ENCODE data around the gene DRD4.

DNA sequence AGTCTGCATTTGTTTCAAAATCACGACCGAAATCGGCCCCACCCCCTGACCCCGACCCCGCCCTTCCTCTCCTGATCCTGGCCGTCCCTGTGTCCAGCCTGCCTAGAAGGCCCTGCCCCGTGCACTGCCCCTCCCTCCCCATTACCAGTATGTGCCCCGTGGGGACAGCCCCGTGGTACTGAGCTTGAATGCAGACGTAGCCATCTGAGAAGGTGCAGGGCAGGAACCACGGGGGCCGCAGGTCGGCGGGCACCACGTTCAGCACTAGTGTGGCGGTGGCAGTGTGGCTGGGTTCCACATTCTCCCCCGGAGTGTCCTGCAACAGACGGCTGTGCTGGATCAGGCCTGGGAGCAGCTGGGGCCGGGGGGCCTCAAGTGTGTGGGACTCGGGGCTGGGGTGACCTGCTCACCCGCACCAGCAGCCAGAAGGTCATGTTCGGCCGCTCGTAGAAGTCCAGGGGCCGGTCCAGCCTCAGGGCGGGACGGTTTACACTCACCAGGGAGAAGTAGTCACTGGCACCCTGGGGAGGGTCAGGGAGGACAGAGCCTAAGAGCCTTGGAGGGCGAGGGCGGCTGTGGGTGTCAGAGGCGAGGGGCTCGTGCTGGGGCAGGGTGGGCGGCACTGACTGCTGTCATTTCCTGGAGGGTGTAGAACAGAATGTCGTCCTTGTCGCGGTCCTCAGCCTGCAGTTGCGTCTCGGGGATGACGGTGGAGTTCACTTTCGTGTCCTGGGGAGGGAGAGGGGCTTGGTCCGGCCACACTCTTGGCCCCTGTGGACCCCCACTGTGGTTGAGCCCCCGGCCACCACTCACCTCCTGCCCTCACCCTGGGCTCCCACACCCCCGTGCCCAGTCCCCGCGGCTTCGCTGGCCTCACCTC lies 15.9 kb upstream of the DRD4 start:
- no peak for TF ChIP-seq POLR2A (IDR thresholded peaks at IDR 0.05)
- TF ChIP-seq, protein P1, sequence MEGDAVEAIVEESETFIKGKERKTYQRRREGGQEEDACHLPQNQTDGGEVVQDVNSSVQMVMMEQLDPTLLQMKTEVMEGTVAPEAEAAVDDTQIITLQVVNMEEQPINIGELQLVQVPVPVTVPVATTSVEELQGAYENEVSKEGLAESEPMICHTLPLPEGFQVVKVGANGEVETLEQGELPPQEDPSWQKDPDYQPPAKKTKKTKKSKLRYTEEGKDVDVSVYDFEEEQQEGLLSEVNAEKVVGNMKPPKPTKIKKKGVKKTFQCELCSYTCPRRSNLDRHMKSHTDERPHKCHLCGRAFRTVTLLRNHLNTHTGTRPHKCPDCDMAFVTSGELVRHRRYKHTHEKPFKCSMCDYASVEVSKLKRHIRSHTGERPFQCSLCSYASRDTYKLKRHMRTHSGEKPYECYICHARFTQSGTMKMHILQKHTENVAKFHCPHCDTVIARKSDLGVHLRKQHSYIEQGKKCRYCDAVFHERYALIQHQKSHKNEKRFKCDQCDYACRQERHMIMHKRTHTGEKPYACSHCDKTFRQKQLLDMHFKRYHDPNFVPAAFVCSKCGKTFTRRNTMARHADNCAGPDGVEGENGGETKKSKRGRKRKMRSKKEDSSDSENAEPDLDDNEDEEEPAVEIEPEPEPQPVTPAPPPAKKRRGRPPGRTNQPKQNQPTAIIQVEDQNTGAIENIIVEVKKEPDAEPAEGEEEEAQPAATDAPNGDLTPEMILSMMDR (IDR thresholded peaks at IDR 0.05), result no peak

Measured in prostate gland (tissue), 2 donors.